HEK293 (cell line): ENCODE measurements around the gene CHERP.

Source experiments
- CTCF ChIP-seq: fragments of 450-650 bp; formaldehyde crosslinking; IDR thresholded peaks from 2 replicates; pipeline ENCODE4 v1.5.1; 2016; ENCODE audit warnings: missing biosample characterization, missing genetic modification characterization
- KLF9 ChIP-seq: fragments of 450-650 bp; formaldehyde crosslinking; IDR thresholded peaks from 2 replicates; pipeline ENCODE4 v1.5.1; 2016; ENCODE audit warnings: missing biosample characterization, missing genetic modification characterization, low read depth
- ZNF639 ChIP-seq: fragments of 450-650 bp; formaldehyde crosslinking; IDR thresholded peaks from 2 replicates; pipeline ENCODE4 v1.5.1; 2016; ENCODE audit warnings: missing biosample characterization, missing genetic modification characterization

- no peak for TF ChIP-seq CTCF
- no peak for TF ChIP-seq KLF9 (tag by site-specific recombination)
- no peak for TF ChIP-seq ZNF639 (tag by site-specific recombination)
Observed at GRCh38 chr19:16518061-16518460, 24.2 kb downstream of the CHERP start.
